GM23338 (cell line): ENCODE data around the gene CREB3L4. TPM values are rescaled to one million over a fixed set of nuclear protein-coding genes. Genes with fewer than 3 reads are reported as not detected.

ENCODE experiments used
- ATAC-seq: fragments of 200-7000 bp; cut with Tn5 transposase; 3 replicates; pipeline ENCODE4 v1.9.1; 2020
- DNase-seq: peaks from one replicate; pipeline ENCODE4 v3.0.0-alpha.2; 2015; ENCODE audit warnings: low spot score
- H2AFZ ChIP-seq: fragments of 200-600 bp; sonication (generic); 2 replicates; pipeline ENCODE4 v1.8.0; 2016; ENCODE audit warnings: antibody characterized with exemption, mild to moderate bottlenecking, moderate library complexity
- H3F3A ChIP-seq: fragments of 200-600 bp; sonication (generic); replicated peaks from 2 replicates; pipeline ENCODE4 v1.8.0; 2017; ENCODE audit warnings: antibody characterized with exemption, mixed run types, low read depth
- H3K27ac ChIP-seq: fragments of 200-600 bp; sonication (generic); 2 replicates; pipeline ENCODE4 v1.6.1; 2016; ENCODE audit warnings: low read depth
- H3K27me3 ChIP-seq: fragments of 200-600 bp; sonication (generic); 2 replicates; pipeline ENCODE4 v1.8.0; 2016; ENCODE audit warnings: mild to moderate bottlenecking, mixed run types, moderate library complexity; ENCODE audit not compliant: insufficient read depth
- H3K36me3 ChIP-seq: fragments of 200-600 bp; sonication (generic); 2 replicates; pipeline ENCODE4 v1.8.0; 2016; ENCODE audit warnings: mild to moderate bottlenecking; ENCODE audit not compliant: insufficient read depth
- H3K4me1 ChIP-seq: fragments of 200-600 bp; sonication (generic); 2 replicates; pipeline ENCODE4 v1.8.0; 2016; ENCODE audit warnings: mild to moderate bottlenecking, moderate library complexity; ENCODE audit not compliant: insufficient read depth
- H3K4me2 ChIP-seq: fragments of 200-600 bp; sonication (generic); 2 replicates; pipeline ENCODE4 v1.7.1; 2017; ENCODE audit warnings: mixed run types
- H3K4me3 ChIP-seq: fragments of 200-600 bp; sonication (generic); 2 replicates; pipeline ENCODE4 v1.6.1; 2016; ENCODE audit warnings: mixed run types
- H3K79me2 ChIP-seq: fragments of 200-600 bp; sonication (generic); replicated peaks from 2 replicates; pipeline ENCODE4 v1.8.0; 2017; ENCODE audit warnings: mild to moderate bottlenecking; ENCODE audit not compliant: insufficient read depth
- H3K9me2 ChIP-seq: fragments of 200-600 bp; sonication (generic); 2 replicates; pipeline ENCODE4 v1.8.0; 2017; ENCODE audit not compliant: insufficient read depth
- H4K20me1 ChIP-seq: fragments of 200-600 bp; sonication (generic); replicated peaks from 2 replicates; pipeline ENCODE4 v1.8.0; 2017; ENCODE audit warnings: mild to moderate bottlenecking; ENCODE audit not compliant: insufficient read depth
- H3K27ac Mint-ChIP-seq: 2 replicates; pipeline ENCODE4 v1.8.0; 2020; ENCODE audit warnings: inconsistent platforms, mild to moderate bottlenecking, moderate library complexity, mixed read lengths
- H3K27me3 Mint-ChIP-seq: 3 replicates; pipeline ENCODE4 v1.8.0; 2022; ENCODE audit warnings: low read depth, mild to moderate bottlenecking, moderate library complexity, mixed read lengths, inconsistent platforms; ENCODE audit not compliant: insufficient read depth, poor library complexity
- H3K36me3 Mint-ChIP-seq: 3 replicates; pipeline ENCODE4 v1.8.0; 2021; ENCODE audit warnings: low read depth, mild to moderate bottlenecking, inconsistent platforms, moderate library complexity, mixed read lengths
- H3K4me1 Mint-ChIP-seq: 3 replicates; pipeline ENCODE4 v1.8.0; 2020; ENCODE audit warnings: mild to moderate bottlenecking, inconsistent platforms, mixed read lengths
- H3K4me3 Mint-ChIP-seq: 3 replicates; pipeline ENCODE4 v1.8.0; 2021; ENCODE audit warnings: moderate library complexity, mild to moderate bottlenecking, inconsistent platforms, mixed read lengths
- H3K9me3 Mint-ChIP-seq: 3 replicates; pipeline ENCODE4 v1.8.0; 2020; ENCODE audit warnings: moderate library complexity, mild to moderate bottlenecking, inconsistent platforms, mixed read lengths
- CREB1 ChIP-seq: fragments of 250-450 bp; sonication (Bioruptor Pico); IDR thresholded peaks from 2 replicates; pipeline ENCODE4 v1.5.0; 2020; ENCODE audit warnings: low read depth, mild to moderate bottlenecking, moderate library complexity
- CTCF ChIP-seq, 2 experiments: fragments of 200-600 bp in 1 of 2; sonication (generic) in 1 of 2; conservative IDR thresholded peaks; 2 replicates each; pipeline versions ENCODE4 v1.5.1 to v1.6.1; 2016 to 2017; ENCODE audit warnings: antibody characterized with exemption in 2 of 2, low read depth in 2 of 2, mild to moderate bottlenecking in 2 of 2, moderate library complexity in 1 of 2
- ETS1 ChIP-seq: IDR thresholded peaks from 2 replicates; pipeline ENCODE4 v1.6.1; 2016; ENCODE audit warnings: antibody characterized with exemption
- EZH2 ChIP-seq: fragments of 200-600 bp; sonication (generic); IDR thresholded peaks from one replicate; pipeline ENCODE4 v1.8.0; 2017; ENCODE audit warnings: antibody characterized with exemption, mild to moderate bottlenecking, low read depth; ENCODE audit not compliant: unreplicated experiment
- EZH2phosphoT487 ChIP-seq: fragments of 200-600 bp; sonication (generic); IDR thresholded peaks from one replicate; pipeline ENCODE4 v1.8.1; 2018; ENCODE audit warnings: antibody characterized with exemption; ENCODE audit not compliant: unreplicated experiment
- JUNB ChIP-seq: IDR thresholded peaks from one replicate; pipeline ENCODE4 v1.6.1; 2016; ENCODE audit warnings: antibody characterized with exemption; ENCODE audit not compliant: unreplicated experiment
- NANOG ChIP-seq: IDR thresholded peaks from 2 replicates; pipeline ENCODE4 v1.6.1; 2016; ENCODE audit warnings: antibody characterized with exemption, borderline replicate concordance
- POLR2AphosphoS5 ChIP-seq: IDR thresholded peaks from 2 replicates; pipeline ENCODE4 v1.6.1; 2016; ENCODE audit warnings: antibody characterized with exemption, low read depth
- STAT1 ChIP-seq: IDR thresholded peaks from one replicate; pipeline ENCODE4 v1.6.1; 2016; ENCODE audit warnings: antibody characterized with exemption; ENCODE audit not compliant: unreplicated experiment
- ZNF114 ChIP-seq: fragments of 250-450 bp; sonication (Bioruptor Pico); IDR thresholded peaks from 2 replicates; pipeline ENCODE4 v1.5.0; 2020; ENCODE audit warnings: mild to moderate bottlenecking, moderate library complexity
- ZNF331 ChIP-seq: fragments of 250-450 bp; sonication (Bioruptor Pico); IDR thresholded peaks from 2 replicates; pipeline ENCODE4 v1.5.0; 2020; ENCODE audit warnings: low read depth, mild to moderate bottlenecking, moderate library complexity
- polyA plus RNA-seq: library from polyadenylated mRNA; unstranded; fragments of >200 nt; fragmentation: Nextera tagmentation; extraction: Ambion mirVana; gene quantifications from 2 replicates; pipeline ENCODE4 v1.2.1, GENCODE V29; 2016
- total RNA-seq: library from RNA; depleted of rRNA; stranded (reverse); fragments of >200 nt; shearing (Covaris generic); gene quantifications from 2 replicates; pipeline ENCODE4 v1.2.3, GENCODE V29; 2014
- TF ChIP-seq, protein P1 (sequence below): fragments of 250-450 bp; sonication (Bioruptor Pico); IDR thresholded peaks from 2 replicates; pipeline ENCODE4 v1.5.0; 2020; ENCODE audit warnings: mild to moderate bottlenecking, moderate library complexity
- TF ChIP-seq, protein P2 (sequence below): IDR thresholded peaks from one replicate; pipeline ENCODE4 v1.6.1; 2018; ENCODE audit warnings: antibody characterized with exemption; ENCODE audit not compliant: unreplicated experiment

The CREB3L4 gene
- total and polyA plus RNA-seq, 2 experiments from 2014 or later = 19.3 to 26.8 TPM

DNA sequence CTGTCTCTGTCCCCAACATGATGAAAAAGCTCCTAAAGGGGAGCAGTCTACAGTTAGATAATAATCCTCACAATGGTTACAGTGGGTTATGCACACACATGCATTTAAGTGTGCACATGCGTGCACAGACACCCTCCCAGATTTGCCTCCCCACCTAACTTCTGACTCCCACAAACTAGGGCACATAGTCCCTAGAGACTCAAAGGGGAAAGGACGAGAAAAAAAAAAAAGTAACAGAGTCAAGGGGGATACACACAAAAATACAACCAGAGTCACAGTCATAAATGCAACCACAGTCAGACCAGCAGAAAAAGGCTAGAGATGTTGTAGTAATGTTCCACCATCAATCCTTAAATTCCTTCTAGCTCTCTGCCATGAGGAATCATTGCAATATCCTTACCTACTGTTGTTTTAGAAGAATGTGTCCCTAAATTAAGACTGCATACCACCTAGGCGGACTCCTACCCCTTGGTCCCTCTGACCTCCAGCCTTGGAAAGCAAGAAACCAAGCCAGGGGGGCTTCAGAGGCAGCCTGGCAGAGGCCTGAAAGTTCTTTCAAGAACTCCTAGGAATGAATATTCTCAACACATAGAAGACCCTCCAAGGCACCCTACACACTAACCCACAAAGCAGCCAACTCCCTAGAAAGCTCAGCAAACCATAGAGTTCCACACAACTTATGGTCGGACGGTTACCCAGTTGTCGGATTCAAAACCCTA is 10.5 kb upstream of the CREB3L4 start:
- Histone ChIP-seq H3K79me2 (peaks cover 64% of the 10 kb centered on the region), H3K4me1 (peaks cover 25% of the 10 kb centered on the region), H3K4me3 (peak overlapping the region; percentile 98), H3K27me3 (no peaks in the 10 kb centered on the region), H2AFZ (no peak overlapping the region), H3F3A (peaks cover 31% of the 10 kb centered on the region), H4K20me1 (peaks cover 28% of the 10 kb centered on the region), H3K27ac (peak overlapping the region; percentile 93), H3K4me2 (peak overlapping the region; percentile 99), H3K9me2 (no peaks in the 10 kb centered on the region), H3K36me3 (peaks cover 14% of the 10 kb centered on the region)
- Mint-ChIP-seq H3K27ac (peak overlapping the region; percentile 98), H3K36me3 (peaks cover 44% of the 10 kb centered on the region), H3K4me1 (peaks cover 42% of the 10 kb centered on the region), H3K4me3 (peak overlapping the region; percentile 99), H3K27me3 (peaks cover 27% of the 10 kb centered on the region), H3K9me3 (peaks cover 3% of the 10 kb centered on the region; the same call in 2 of the 3 replicates)
- DNase-seq (no peak), ATAC-seq (no peak)
- TF ChIP-seq JUNB (no peak), EZH2 (no peak), POLR2AphosphoS5 (no peak), ZNF331 (CRISPR knock-in tag) (no peak), ETS1 (no peak), EZH2phosphoT487 (no peak), CREB1 (CRISPR knock-in tag) (no peak), STAT1 (no peak), ZNF114 (CRISPR knock-in tag) (no peak), NANOG (no peak), CTCF (conservative IDR thresholded peaks at IDR 0.05; ENCODE audit: low read depth in 2 of 2) (no peak)
- TF ChIP-seq, protein P1, sequence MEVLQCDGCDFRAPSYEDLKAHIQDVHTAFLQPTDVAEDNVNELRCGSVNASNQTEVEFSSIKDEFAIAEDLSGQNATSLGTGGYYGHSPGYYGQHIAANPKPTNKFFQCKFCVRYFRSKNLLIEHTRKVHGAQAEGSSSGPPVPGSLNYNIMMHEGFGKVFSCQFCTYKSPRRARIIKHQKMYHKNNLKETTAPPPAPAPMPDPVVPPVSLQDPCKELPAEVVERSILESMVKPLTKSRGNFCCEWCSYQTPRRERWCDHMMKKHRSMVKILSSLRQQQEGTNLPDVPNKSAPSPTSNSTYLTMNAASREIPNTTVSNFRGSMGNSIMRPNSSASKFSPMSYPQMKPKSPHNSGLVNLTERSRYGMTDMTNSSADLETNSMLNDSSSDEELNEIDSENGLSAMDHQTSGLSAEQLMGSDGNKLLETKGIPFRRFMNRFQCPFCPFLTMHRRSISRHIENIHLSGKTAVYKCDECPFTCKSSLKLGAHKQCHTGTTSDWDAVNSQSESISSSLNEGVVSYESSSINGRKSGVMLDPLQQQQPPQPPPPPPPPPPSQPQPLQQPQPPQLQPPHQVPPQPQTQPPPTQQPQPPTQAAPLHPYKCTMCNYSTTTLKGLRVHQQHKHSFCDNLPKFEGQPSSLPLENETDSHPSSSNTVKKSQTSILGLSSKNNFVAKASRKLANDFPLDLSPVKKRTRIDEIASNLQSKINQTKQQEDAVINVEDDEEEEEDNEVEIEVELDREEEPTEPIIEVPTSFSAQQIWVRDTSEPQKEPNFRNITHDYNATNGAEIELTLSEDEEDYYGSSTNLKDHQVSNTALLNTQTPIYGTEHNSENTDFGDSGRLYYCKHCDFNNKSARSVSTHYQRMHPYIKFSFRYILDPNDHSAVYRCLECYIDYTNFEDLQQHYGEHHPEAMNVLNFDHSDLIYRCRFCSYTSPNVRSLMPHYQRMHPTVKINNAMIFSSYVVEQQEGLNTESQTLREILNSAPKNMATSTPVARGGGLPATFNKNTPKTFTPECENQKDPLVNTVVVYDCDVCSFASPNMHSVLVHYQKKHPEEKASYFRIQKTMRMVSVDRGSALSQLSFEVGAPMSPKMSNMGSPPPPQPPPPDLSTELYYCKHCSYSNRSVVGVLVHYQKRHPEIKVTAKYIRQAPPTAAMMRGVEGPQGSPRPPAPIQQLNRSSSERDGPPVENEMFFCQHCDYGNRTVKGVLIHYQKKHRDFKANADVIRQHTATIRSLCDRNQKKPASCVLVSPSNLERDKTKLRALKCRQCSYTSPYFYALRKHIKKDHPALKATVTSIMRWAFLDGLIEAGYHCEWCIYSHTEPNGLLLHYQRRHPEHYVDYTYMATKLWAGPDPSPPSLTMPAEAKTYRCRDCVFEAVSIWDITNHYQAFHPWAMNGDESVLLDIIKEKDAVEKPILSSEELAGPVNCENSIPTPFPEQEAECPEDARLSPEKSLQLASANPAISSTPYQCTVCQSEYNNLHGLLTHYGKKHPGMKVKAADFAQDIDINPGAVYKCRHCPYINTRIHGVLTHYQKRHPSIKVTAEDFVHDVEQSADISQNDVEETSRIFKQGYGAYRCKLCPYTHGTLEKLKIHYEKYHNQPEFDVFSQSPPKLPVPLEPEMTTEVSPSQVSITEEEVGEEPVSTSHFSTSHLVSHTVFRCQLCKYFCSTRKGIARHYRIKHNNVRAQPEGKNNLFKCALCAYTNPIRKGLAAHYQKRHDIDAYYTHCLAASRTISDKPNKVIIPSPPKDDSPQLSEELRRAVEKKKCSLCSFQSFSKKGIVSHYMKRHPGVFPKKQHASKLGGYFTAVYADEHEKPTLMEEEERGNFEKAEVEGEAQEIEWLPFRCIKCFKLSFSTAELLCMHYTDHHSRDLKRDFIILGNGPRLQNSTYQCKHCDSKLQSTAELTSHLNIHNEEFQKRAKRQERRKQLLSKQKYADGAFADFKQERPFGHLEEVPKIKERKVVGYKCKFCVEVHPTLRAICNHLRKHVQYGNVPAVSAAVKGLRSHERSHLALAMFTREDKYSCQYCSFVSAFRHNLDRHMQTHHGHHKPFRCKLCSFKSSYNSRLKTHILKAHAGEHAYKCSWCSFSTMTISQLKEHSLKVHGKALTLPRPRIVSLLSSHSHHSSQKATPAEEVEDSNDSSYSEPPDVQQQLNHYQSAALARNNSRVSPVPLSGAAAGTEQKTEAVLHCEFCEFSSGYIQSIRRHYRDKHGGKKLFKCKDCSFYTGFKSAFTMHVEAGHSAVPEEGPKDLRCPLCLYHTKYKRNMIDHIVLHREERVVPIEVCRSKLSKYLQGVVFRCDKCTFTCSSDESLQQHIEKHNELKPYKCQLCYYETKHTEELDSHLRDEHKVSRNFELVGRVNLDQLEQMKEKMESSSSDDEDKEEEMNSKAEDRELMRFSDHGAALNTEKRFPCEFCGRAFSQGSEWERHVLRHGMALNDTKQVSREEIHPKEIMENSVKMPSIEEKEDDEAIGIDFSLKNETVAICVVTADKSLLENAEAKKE (CRISPR knock-in tag) = no peak
- TF ChIP-seq, protein P2, sequence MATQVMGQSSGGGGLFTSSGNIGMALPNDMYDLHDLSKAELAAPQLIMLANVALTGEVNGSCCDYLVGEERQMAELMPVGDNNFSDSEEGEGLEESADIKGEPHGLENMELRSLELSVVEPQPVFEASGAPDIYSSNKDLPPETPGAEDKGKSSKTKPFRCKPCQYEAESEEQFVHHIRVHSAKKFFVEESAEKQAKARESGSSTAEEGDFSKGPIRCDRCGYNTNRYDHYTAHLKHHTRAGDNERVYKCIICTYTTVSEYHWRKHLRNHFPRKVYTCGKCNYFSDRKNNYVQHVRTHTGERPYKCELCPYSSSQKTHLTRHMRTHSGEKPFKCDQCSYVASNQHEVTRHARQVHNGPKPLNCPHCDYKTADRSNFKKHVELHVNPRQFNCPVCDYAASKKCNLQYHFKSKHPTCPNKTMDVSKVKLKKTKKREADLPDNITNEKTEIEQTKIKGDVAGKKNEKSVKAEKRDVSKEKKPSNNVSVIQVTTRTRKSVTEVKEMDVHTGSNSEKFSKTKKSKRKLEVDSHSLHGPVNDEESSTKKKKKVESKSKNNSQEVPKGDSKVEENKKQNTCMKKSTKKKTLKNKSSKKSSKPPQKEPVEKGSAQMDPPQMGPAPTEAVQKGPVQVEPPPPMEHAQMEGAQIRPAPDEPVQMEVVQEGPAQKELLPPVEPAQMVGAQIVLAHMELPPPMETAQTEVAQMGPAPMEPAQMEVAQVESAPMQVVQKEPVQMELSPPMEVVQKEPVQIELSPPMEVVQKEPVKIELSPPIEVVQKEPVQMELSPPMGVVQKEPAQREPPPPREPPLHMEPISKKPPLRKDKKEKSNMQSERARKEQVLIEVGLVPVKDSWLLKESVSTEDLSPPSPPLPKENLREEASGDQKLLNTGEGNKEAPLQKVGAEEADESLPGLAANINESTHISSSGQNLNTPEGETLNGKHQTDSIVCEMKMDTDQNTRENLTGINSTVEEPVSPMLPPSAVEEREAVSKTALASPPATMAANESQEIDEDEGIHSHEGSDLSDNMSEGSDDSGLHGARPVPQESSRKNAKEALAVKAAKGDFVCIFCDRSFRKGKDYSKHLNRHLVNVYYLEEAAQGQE = no peak
